GM10266 (cell line): ENCODE data around the gene ZFPM1.

Experiments
- DNase-seq: peaks from one replicate; pipeline ENCODE4 v3.0.0; 2012; ENCODE audit errors: extremely low spot score
- TF ChIP-seq, protein P1 (sequence below): IDR thresholded peaks from 2 replicates; pipeline ENCODE4 v1.5.1; 2012; ENCODE audit warnings: mild to moderate bottlenecking, low read depth; ENCODE audit not compliant: control insufficient read depth, insufficient read depth; ENCODE audit errors: missing control alignments

The ZFPM1 gene

DNA sequence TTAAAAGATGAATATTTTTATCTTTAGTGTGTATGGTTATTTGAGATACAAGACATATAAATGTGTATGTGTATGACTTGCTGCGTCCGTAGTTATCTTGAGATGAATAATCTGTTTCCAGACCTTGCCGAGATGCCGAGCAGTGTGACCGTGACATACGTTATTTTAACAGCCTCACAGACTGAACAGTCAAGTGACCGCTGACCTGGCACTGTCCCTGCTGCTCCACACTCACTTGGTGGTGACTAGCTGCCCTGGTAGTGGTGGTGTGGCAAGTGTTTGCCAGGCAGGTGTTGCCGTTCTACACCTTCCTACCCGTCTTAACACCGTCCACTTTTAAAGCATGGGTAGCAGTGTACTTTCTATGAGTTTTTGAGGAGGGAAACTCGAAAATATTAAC, 122.2 kb downstream of the ZFPM1 start:
- DNase-seq, result no peak
- TF ChIP-seq, protein P1, sequence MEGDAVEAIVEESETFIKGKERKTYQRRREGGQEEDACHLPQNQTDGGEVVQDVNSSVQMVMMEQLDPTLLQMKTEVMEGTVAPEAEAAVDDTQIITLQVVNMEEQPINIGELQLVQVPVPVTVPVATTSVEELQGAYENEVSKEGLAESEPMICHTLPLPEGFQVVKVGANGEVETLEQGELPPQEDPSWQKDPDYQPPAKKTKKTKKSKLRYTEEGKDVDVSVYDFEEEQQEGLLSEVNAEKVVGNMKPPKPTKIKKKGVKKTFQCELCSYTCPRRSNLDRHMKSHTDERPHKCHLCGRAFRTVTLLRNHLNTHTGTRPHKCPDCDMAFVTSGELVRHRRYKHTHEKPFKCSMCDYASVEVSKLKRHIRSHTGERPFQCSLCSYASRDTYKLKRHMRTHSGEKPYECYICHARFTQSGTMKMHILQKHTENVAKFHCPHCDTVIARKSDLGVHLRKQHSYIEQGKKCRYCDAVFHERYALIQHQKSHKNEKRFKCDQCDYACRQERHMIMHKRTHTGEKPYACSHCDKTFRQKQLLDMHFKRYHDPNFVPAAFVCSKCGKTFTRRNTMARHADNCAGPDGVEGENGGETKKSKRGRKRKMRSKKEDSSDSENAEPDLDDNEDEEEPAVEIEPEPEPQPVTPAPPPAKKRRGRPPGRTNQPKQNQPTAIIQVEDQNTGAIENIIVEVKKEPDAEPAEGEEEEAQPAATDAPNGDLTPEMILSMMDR, result no peak

DNA sequence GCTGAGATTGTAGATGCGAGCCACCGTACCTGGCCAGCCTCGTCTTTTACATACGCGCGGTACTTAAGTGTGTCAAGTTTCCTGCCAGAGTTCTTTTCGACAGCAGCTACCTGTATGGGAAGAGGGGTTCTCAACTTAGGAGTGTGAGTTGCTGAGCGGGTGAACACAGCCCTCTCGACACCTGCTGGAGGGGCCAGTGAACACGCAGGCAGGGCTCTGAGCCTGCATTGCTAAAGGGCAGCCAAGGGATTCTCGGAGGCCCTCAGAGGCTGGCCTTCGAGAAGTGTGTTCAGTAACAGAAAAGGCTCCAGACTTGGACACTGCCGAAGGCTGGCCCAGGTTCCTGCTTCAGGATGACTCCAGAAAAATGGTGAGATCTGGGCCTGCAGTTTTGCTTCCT, 123.2 kb downstream of the ZFPM1 start:
- TF ChIP-seq, protein P1, result no peak

DNA sequence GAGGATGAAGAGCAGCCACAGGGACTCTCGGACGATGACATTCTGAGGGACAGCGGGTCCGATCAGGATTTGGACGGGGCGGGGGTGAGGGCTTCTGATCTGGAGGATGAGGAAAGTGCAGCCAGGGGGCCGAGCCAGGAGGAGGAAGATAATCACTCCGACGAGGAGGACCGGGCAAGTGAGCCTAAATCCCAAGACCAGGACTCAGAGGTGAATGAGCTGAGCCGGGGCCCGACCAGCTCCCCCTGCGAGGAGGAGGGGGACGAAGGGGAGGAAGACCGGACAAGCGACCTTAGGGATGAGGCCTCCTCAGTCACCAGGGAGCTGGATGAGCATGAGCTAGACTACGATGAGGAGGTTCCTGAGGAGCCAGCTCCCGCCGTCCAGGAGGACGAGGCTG, 124.1 kb downstream of the ZFPM1 start:
- no peak for DNase-seq
- TF ChIP-seq, protein P1, result no peak

More for the DNA sequence above, 123.2 kb downstream of the ZFPM1 start:
- no peak for DNase-seq

DNA sequence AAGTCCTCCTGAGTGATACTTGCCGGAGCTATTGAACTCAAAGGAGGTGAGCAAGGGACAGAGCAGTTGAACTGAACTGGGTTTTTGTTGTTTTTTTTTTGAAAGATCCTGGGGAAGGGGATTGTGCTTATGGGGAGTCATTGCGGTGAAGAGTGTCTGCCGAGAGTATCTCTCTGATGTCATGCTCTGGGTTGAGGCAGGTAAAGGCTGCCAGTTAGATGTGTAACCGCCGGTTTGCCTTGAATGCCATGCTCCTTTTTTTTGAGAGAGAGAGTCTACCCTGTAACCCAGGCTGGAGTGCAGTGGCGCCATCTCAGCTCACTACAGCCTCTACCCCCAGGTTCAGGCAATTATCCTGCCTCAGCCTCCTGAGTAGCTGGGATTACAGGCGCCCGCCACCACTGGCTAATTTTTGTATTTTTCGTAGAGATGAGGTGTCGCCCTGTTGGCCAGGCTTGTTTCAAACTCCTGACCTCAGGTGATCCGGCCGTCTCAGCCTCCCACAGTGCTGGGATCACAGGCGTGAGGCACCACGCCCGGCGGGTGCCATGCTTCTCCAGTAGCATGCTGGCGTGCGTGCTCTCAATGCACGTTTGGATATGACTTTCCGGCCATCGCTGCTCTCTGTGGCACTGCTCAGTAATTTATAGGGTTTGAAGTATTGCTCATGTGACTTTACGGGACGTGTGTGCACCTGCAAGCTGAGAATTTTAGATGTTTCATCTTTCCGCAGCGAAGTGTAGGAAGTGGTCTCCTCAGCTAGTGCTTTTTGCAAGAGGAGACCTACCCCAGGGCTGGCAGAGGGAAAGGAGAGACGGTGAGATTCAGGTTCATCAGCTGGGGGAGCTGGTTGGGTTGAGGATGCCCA, 125.6 kb downstream of the ZFPM1 start:
- no peak for DNase-seq
- TF ChIP-seq, protein P1, result no peak

DNA sequence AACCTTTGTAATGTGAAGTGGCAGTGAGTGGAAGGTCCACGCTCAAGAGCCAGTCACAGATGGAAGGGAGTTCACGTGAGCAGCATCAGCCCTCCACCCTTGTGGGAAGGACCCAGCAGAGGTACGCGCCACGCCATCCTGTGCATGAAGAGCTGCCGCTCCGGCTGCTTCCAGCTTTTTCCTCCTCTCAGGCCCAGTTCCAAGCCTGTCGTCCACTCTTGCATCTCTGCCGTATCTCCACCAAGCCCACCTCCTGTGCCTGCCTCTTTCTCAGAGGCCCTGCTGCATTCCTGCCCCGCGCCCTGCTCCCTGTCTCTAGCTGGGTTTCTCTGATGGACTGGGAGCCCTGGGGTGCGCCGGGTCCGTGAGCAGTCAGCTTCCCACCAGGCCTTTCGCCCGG, 127.3 kb downstream of the ZFPM1 start:
- TF ChIP-seq, protein P1, result no peak
- DNase-seq, result no peak

DNA sequence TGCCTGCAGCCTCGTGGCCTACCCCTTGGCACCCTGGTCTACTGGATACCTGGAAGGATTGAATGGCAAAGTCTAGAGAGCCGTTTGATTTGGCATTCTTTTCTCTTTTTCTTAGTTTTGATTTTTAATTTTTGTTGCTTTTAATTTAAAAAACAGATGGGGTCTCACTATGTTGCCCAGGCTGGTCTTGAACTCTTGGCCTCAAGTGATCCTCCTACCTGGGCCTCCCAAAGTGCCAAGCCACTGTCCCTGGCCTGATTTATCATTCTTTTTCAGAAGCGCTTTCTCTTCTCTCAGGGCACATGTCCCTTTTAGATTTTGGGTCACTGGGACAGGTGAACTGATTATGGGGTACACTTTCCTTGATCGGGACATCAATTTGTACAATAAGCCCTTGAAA, 128.0 kb downstream of the ZFPM1 start:
- TF ChIP-seq, protein P1, result no peak
- no peak for DNase-seq

DNA sequence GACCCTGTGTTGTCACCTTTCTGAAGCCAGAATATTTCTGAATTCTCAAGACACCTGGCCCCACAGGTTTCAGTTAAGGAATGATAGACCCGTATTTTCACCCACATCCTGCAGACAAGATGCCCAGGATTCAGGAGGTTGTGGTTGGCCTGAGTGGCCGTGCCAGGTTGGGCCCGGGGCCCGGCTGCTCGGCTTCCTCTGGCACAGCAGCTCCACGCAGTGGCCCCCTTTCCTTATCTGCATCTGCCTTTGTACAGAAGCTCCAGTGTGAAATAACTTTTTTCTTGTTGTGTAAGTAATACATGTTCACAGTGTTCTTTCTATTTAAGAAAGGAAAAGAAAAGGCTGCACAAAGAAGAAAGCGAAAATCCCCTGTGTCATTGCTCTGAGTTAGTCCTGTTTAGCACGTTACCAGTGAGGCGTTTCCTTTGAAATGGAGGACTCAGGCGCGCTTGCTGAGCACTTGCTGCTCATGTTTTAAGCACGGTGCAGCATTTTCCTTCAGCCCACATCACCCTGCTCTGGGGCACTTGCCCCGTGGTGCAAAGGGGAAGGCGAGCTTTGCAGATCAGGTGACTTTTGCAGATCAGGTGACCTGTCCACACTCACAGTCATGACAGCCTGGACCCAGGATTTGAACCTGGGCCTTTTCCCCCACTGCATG, 130.0 kb downstream of the ZFPM1 start:
- TF ChIP-seq, protein P1, result no peak
- DNase-seq, result no peak
